IPS-18c (cell line): ENCODE data around the gene KRTAP9-3.
"Not testable (repeated sequence)": the region's sequence is repeated elsewhere in the genome, so short reads cannot be mapped to it uniquely, and the experiment has no call there.

Experiments used
- H3K4me3 ChIP-seq: 2 replicates; pipeline ENCODE4 v1.7.0; 2013; ENCODE audit warnings: low read depth, mild to moderate bottlenecking, low read length, moderate library complexity; ENCODE audit not compliant: insufficient read depth
- H3K9me3 ChIP-seq: one replicate; pipeline ENCODE4 v1.6.1; 2013; ENCODE audit warnings: mild to moderate bottlenecking, low read length, moderate library complexity; ENCODE audit not compliant: control insufficient read depth, insufficient read depth

KRTAP9-3 gene

DNA sequence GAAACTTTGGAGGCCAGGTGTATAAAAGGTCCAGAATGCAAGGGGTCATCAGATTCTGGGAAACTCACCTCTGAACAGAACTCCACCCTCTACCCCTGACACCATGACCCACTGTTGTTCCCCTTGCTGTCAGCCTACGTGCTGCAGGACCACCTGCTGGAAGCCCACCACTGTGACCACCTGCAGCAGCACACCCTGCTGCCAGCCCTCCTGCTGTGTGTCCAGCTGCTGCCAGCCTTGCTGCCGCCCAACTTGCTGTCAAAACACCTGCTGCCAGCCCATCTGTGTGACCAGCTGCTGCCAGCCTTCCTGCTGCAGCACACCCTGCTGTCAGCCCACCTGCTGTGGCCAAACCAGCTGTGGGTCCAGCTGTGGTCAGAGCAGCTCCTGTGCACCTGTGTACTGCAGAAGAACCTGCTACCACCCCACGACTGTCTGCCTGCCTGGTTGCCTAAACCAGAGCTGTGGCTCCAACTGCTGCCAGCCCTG is 5.7 kb downstream of the KRTAP9-3 start, which contains the start of gene KRTAP9-8:
TSS of gene KRTAP9-8 (plus strand) at position 51 of the 489 bp plus-strand sequence. CDS start at position 104, 53 bp downstream.
- not testable (repeated sequence) for H3K9me3 ChIP-seq

DNA sequence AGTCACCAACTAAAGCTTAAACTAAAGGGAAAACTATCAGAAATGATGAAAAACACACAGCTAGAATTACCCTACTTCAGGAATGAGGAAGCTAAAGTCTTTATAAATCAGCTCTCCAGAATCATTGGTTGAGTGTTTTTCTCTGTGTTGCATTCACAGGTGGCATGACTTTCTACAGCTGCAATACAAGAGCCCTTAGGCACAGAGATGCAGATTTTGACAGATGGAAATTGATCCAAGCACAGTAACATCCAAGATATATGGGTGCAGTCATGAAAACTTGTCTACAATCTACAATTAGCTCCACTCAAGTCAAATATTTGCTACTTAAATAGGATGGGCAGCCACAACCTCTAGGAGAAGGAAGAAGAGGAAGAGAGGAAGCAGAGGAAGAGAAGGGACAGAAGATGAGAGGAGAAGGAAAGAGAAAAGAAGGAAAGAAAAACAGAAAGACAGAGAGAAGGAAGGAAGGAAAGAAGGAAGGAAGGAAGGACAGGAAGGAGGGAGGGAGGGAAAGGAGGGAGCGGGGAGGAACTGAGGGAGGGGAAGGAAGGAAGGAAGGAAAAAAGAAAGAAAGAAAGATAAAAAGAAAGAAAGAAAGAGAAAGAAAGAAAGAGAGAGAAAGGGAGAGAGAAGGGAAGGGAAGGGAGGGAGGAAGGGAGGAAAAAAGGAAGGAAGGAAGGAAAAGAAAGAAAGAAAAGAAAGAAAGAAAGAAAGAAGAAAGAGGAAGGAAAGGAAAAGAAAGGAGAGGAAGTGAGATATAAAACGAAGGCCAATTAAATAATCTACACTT is 14.9 kb downstream of the KRTAP9-3 start:
- H3K4me3 ChIP-seq, H3K9me3 ChIP-seq: not testable (repeated sequence)

More for the DNA sequence above, 5.7 kb downstream of the KRTAP9-3 start, which contains the start of gene KRTAP9-8:
- not testable (repeated sequence) for H3K4me3 ChIP-seq

DNA sequence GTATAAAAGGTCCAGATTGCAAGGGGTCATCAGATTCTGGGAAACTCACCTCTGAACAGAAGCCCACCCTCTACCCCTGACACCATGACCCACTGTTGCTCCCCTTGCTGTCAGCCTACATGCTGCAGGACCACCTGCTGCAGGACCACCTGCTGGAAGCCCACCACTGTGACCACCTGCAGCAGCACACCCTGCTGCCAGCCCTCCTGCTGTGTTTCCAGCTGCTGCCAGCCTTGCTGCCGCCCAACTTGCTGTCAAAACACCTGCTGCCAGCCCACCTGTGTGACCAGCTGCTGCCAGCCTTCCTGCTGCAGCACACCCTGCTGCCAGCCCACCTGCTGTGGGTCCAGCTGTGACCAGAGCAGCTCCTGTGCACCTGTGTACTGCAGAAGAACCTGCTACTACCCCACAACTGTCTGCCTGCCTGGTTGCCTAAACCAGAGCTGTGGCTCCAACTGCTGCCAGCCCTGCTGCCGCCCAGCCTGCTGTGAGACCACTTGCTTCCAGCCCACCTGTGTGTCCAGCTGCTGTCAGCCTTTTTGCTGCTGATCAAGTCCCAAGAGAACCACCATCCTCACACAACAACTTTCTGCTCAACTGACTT is 17.5 kb downstream of the KRTAP9-3 start, which contains the start of gene KRTAP9-4:
TSS of gene KRTAP9-4 (plus strand) at position 51 of the 604 bp plus-strand sequence. CDS start at position 85, 34 bp downstream.
- not testable (repeated sequence) for H3K4me3 ChIP-seq, H3K9me3 ChIP-seq

GRCh38 chr17:41251261-41251660 is 19.0 kb downstream of the KRTAP9-3 start:
- H3K4me3 ChIP-seq: no peak overlapping the region
- peaks cover 2% of the 10 kb centered on the region for H3K9me3 ChIP-seq

DNA sequence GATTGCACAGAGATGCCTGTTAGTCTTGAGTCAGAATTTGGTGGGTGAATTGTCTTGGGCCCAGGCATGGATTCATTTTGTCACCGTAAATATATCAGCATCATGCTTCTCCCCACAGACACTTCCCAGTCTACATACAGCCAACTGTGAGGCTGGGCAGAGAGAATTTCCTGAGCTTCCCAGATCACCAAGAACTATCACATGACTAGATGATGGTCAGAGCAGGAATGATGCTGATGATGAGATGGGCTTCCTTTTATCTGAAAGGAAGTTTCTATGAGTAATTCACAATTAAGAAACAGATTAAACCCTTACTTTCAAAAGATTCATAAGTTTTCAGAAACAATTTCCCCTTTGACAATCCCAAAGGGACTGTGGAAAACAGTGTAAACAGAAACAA is 22.6 kb downstream of the KRTAP9-3 start:
- no peak overlapping the region for H3K4me3 ChIP-seq
- H3K9me3 ChIP-seq: peaks cover 2% of the 10 kb centered on the region

- H3K9me3 ChIP-seq: not testable (repeated sequence)
Measured at GRCh38 chr17:41255381-41256290, 23.4 kb downstream of the KRTAP9-3 start, which contains the start of gene KRTAP9-9. KRTAP9-9 (plus strand) TSS chr17:41255384.

GRCh38 chr17:41256291-41256685 is 24.0 kb downstream of the KRTAP9-3 start:
- no peak overlapping the region for H3K4me3 ChIP-seq
- peaks cover 2% of the 10 kb centered on the region for H3K9me3 ChIP-seq

More at GRCh38 chr17:41255381-41256290, 23.4 kb downstream of the KRTAP9-3 start, which contains the start of gene KRTAP9-9:
- H3K4me3 ChIP-seq: not testable (repeated sequence)

DNA sequence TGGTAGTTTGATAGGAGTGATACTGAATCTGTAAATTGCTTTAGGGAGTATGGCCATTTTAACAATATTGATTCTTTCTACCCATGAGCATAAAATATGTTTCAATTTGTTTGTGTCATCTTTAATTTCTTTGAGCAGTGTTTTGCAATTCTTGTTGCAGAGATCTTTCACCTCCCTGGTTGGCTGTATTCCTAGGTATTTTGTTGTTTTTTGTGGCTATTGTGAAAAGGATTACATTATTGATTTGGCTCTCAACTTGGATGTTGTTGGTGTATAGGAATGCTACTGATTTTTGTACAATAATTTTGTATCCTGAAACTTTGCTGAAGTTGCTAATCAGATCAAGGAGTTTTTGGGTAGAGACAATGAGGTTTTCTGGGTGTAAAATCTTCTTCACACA is 26.2 kb downstream of the KRTAP9-3 start:
- Histone ChIP-seq H3K9me3 (peaks cover 2% of the 10 kb centered on the region), H3K4me3 (no peak overlapping the region)

GRCh38 chr17:41263212-41263611 is 31.0 kb downstream of the KRTAP9-3 start:
- H3K4me3 ChIP-seq: no peak overlapping the region
- H3K9me3 ChIP-seq: no peaks in the 10 kb centered on the region

DNA sequence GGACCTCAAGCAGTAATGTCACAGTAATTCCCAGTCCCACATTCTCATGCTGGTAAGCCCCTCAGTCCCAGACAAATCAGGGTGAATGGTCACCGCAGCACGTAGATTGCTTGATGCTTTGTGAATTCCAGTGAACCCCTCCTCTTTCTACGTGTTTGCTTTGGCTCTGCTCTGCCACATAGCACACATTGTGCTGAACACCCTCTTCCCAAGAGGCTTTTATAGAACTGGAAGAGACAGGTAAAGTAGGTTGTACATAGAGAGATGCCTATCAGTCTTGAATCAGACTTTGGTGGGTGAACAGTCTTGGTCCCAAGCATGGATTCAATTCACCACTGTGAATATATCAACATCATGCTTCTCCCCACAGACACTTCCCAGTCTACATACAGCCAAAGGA is 32.4 kb downstream of the KRTAP9-3 start:
- Histone ChIP-seq H3K4me3 (no peak overlapping the region), H3K9me3 (no peaks in the 10 kb centered on the region)

DNA sequence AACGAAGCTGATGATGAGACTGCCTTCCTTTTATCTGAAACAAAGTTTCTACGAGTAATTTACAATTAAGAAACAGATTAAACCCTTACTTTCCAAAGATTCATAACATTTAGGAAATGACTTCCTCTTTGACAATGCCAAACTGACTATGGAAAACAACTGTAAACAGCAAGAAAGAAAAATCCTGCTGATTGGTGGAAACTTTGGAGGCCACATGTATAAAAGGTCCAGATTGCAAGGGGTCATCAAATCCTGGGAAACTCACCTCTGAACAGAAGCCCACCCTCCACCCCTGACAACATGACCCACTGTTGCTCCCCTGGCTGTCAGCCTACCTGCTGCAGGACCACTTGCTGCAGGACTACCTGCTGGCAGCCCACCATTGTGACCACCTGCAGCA is 32.8 kb downstream of the KRTAP9-3 start, which contains the start of gene KRTAP9-6:
TSS of gene KRTAP9-6 (plus strand) at position 301 of the 400 bp plus-strand sequence. CDS start at position 301, 0 bp downstream.
- H3K4me3 ChIP-seq: no peak within 1 kb of the TSS
- no peaks in the 10 kb centered on the region for H3K9me3 ChIP-seq

DNA sequence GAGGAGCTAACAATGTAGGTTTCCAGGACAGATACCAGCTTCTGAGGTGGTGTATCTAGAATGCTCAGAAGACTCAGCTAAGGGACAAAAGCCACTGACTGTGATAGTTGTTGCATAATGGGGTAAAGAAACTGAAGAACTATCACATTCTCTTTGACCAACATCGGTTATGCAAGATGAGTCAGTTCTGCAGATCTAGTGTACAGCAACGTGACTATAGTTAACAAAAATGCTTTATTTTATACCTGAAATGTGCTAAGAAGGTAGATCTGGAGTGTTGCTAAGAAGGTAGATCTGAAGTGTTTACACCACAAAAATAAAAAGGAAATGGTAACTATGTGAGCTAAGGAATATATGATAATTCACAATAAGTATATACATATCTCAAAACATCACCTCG is 35.5 kb downstream of the KRTAP9-3 start:
- H3K4me3 ChIP-seq: no peak overlapping the region
- H3K9me3 ChIP-seq: no peaks in the 10 kb centered on the region

GRCh38 chr17:41271323-41271722 is 39.1 kb downstream of the KRTAP9-3 start:
- H3K4me3 ChIP-seq, H3K9me3 ChIP-seq: not testable (repeated sequence)

- Histone ChIP-seq H3K4me3 (no peak overlapping the region), H3K9me3 (no peaks in the 10 kb centered on the region)
Measured at GRCh38 chr17:41271858-41272257, 39.6 kb downstream of the KRTAP9-3 start.

DNA sequence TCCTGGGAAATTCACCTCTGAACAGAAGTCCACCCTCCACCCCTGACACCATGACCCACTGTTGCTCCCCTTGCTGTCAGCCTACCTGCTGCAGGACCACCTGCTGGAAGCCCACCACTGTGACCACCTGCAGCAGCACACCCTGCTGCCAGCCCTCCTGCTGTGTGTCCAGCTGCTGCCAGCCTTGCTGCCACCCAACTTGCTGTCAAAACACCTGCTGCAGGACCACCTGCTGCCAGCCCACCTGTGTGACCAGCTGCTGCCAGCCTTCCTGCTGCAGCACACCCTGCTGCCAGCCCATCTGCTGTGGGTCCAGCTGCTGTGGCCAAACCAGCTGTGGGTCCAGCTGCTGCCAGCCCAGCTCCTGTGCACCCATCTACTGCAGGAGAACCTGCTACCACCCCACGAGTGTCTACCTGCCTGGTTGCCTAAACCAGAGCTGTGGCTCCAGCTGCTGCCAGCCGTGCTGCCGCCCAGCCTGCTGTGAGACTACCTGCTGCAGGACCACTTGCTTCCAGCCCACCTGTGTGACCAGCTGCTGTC is 43.5 kb downstream of the KRTAP9-3 start, which contains the start of gene KRTAP9-7:
TSS of gene KRTAP9-7 (plus strand) at position 51 of the 543 bp plus-strand sequence. CDS start at position 51, 0 bp downstream.
- H3K4me3 ChIP-seq, H3K9me3 ChIP-seq: not testable (repeated sequence)

GRCh38 chr17:41278176-41278955 is 46.1 kb downstream of the KRTAP9-3 start:
- no peak overlapping the region for H3K4me3 ChIP-seq
- no peaks in the 10 kb centered on the region for H3K9me3 ChIP-seq
